WTC11 (cell line): ENCODE measurements around the gene AGBL5.

Source experiments
- CREB1 ChIP-seq: sonication (generic); formaldehyde crosslinking; IDR thresholded peaks from 2 replicates; pipeline ENCODE4 v1.8.0; 2023; ENCODE audit warnings: mild to moderate bottlenecking, missing genetic modification reagents
- CREM ChIP-seq: sonication (generic); formaldehyde crosslinking; IDR thresholded peaks from 2 replicates; pipeline ENCODE4 v1.8.1; 2022; ENCODE audit warnings: mild to moderate bottlenecking, missing genetic modification reagents, moderate library complexity
- ETV6 ChIP-seq: sonication (generic); formaldehyde crosslinking; IDR thresholded peaks from 2 replicates; pipeline ENCODE4 v1.8.1; 2022; ENCODE audit warnings: mild to moderate bottlenecking, missing genetic modification reagents
- GABPB1 ChIP-seq: sonication (generic); formaldehyde crosslinking; IDR thresholded peaks from 2 replicates; pipeline ENCODE4 v1.8.1; 2023; ENCODE audit warnings: mild to moderate bottlenecking, missing genetic modification reagents
- ZBTB21 ChIP-seq: sonication (generic); formaldehyde crosslinking; IDR thresholded peaks from 2 replicates; pipeline ENCODE4 v1.8.1; 2023; ENCODE audit warnings: mild to moderate bottlenecking, missing genetic modification reagents, borderline replicate concordance
- ZNF219 ChIP-seq: sonication (generic); formaldehyde crosslinking; IDR thresholded peaks from 2 replicates; pipeline ENCODE4 v1.8.0; 2023; ENCODE audit warnings: missing genetic modification reagents, mild to moderate bottlenecking, borderline replicate concordance
- ZNF263 ChIP-seq: sonication (generic); formaldehyde crosslinking; IDR thresholded peaks from 2 replicates; pipeline ENCODE4 v1.8.1; 2022; ENCODE audit warnings: low read depth, mild to moderate bottlenecking, moderate library complexity, missing genetic modification reagents
- TF ChIP-seq, protein P1 (sequence below): fragments of 200-600 bp; IDR thresholded peaks from 2 replicates; pipeline ENCODE4 v1.8.0; 2022; ENCODE audit warnings: antibody characterized with exemption
- TF ChIP-seq, protein P2 (sequence below): sonication (generic); formaldehyde crosslinking; IDR thresholded peaks from 2 replicates; pipeline ENCODE4 v1.8.1; 2023; ENCODE audit warnings: mild to moderate bottlenecking, missing genetic modification reagents, moderate library complexity
- TF ChIP-seq, protein P3 (sequence below): sonication (generic); formaldehyde crosslinking; IDR thresholded peaks from 2 replicates; pipeline ENCODE4 v1.8.1; 2022; ENCODE audit warnings: low read depth, mild to moderate bottlenecking, moderate library complexity, missing genetic modification reagents, borderline replicate concordance
- TF ChIP-seq, protein P4 (sequence below): sonication (generic); formaldehyde crosslinking; IDR thresholded peaks from 2 replicates; pipeline ENCODE4 v1.8.0; 2022; ENCODE audit warnings: mild to moderate bottlenecking, missing genetic modification reagents
- TF ChIP-seq, protein P5 (sequence below): sonication (generic); formaldehyde crosslinking; IDR thresholded peaks from 2 replicates; pipeline ENCODE4 v1.8.0; 2022; ENCODE audit warnings: mild to moderate bottlenecking, missing genetic modification reagents
- TF ChIP-seq, protein P6 (sequence below): sonication (generic); formaldehyde crosslinking; IDR thresholded peaks from 2 replicates; pipeline ENCODE4 v1.8.0; 2022; ENCODE audit warnings: mild to moderate bottlenecking, missing genetic modification reagents

DNA sequence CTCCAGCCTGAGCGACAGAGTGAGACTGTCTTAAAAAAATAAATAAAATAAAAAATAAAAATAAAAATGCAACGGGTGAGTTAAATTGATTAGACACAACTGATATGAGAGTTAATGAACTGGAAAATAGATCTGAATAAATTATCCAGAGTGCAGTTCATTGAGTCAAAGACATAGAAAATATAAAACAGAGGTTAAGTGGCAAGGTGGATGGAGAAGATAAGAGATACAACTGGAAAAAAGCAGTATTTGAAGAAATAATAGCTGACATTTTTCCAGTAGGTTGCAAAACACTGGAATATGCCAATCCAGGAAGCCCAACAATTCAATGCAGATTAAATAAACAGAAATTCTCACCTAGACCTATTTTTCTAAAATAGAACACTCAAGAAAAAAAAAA, 56.8 kb downstream of the AGBL5 start:
- TF ChIP-seq, protein P1, sequence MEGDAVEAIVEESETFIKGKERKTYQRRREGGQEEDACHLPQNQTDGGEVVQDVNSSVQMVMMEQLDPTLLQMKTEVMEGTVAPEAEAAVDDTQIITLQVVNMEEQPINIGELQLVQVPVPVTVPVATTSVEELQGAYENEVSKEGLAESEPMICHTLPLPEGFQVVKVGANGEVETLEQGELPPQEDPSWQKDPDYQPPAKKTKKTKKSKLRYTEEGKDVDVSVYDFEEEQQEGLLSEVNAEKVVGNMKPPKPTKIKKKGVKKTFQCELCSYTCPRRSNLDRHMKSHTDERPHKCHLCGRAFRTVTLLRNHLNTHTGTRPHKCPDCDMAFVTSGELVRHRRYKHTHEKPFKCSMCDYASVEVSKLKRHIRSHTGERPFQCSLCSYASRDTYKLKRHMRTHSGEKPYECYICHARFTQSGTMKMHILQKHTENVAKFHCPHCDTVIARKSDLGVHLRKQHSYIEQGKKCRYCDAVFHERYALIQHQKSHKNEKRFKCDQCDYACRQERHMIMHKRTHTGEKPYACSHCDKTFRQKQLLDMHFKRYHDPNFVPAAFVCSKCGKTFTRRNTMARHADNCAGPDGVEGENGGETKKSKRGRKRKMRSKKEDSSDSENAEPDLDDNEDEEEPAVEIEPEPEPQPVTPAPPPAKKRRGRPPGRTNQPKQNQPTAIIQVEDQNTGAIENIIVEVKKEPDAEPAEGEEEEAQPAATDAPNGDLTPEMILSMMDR = no peak
- TF ChIP-seq, protein P2, sequence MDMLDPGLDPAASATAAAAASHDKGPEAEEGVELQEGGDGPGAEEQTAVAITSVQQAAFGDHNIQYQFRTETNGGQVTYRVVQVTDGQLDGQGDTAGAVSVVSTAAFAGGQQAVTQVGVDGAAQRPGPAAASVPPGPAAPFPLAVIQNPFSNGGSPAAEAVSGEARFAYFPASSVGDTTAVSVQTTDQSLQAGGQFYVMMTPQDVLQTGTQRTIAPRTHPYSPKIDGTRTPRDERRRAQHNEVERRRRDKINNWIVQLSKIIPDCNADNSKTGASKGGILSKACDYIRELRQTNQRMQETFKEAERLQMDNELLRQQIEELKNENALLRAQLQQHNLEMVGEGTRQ (CRISPR knock-in tag) = no peak
- TF ChIP-seq ZNF263 (CRISPR knock-in tag) (no peak), GABPB1 (CRISPR knock-in tag) (no peak), ETV6 (no peak), ZNF219 (CRISPR knock-in tag) (no peak), CREM (CRISPR knock-in tag) (no peak), ZBTB21 (CRISPR knock-in tag) (no peak), CREB1 (CRISPR knock-in tag) (no peak)
- TF ChIP-seq, protein P3, sequence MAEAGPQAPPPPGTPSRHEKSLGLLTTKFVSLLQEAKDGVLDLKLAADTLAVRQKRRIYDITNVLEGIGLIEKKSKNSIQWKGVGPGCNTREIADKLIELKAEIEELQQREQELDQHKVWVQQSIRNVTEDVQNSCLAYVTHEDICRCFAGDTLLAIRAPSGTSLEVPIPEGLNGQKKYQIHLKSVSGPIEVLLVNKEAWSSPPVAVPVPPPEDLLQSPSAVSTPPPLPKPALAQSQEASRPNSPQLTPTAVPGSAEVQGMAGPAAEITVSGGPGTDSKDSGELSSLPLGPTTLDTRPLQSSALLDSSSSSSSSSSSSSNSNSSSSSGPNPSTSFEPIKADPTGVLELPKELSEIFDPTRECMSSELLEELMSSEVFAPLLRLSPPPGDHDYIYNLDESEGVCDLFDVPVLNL (CRISPR knock-in tag) = no peak
- TF ChIP-seq, protein P4, sequence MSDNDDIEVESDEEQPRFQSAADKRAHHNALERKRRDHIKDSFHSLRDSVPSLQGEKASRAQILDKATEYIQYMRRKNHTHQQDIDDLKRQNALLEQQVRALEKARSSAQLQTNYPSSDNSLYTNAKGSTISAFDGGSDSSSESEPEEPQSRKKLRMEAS = no peak
- TF ChIP-seq, protein P5, sequence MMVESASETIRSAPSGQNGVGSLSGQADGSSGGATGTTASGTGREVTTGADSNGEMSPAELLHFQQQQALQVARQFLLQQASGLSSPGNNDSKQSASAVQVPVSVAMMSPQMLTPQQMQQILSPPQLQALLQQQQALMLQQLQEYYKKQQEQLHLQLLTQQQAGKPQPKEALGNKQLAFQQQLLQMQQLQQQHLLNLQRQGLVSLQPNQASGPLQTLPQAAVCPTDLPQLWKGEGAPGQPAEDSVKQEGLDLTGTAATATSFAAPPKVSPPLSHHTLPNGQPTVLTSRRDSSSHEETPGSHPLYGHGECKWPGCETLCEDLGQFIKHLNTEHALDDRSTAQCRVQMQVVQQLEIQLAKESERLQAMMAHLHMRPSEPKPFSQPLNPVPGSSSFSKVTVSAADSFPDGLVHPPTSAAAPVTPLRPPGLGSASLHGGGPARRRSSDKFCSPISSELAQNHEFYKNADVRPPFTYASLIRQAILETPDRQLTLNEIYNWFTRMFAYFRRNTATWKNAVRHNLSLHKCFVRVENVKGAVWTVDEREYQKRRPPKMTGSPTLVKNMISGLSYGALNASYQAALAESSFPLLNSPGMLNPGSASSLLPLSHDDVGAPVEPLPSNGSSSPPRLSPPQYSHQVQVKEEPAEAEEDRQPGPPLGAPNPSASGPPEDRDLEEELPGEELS (CRISPR knock-in tag) = no peak
- TF ChIP-seq, protein P6, sequence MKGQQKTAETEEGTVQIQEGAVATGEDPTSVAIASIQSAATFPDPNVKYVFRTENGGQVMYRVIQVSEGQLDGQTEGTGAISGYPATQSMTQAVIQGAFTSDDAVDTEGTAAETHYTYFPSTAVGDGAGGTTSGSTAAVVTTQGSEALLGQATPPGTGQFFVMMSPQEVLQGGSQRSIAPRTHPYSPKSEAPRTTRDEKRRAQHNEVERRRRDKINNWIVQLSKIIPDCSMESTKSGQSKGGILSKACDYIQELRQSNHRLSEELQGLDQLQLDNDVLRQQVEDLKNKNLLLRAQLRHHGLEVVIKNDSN (CRISPR knock-in tag) = no peak
